Nephron (organoid): ENCODE measurements around the gene CHIC2.
"Not testable (repeated sequence)": the region's sequence is repeated elsewhere in the genome, so short reads cannot be mapped to it uniquely, and the experiment has no call there.

Experiments used
- H3K27ac Mint-ChIP-seq, 3 experiments: 2 replicates each; pipeline ENCODE4 v1.8.0; 2020; ENCODE audit warnings: mixed read lengths in 3 of 3, mild to moderate bottlenecking in 2 of 3, moderate library complexity in 1 of 3
- H3K27me3 Mint-ChIP-seq: 2 replicates; pipeline ENCODE4 v1.8.0; 2021; ENCODE audit warnings: low read depth, mild to moderate bottlenecking, moderate library complexity, mixed read lengths
- H3K36me3 Mint-ChIP-seq: 2 replicates; pipeline ENCODE4 v1.8.0; 2020; ENCODE audit warnings: low read depth, mixed read lengths
- H3K4me1 Mint-ChIP-seq: 2 replicates; pipeline ENCODE4 v1.8.0; 2020; ENCODE audit warnings: mixed read lengths
- H3K4me3 Mint-ChIP-seq, 3 experiments: 2 replicates each; pipeline ENCODE4 v1.8.0; 2020; ENCODE audit warnings: mild to moderate bottlenecking in 3 of 3, mixed read lengths in 3 of 3, moderate library complexity in 2 of 3
- H3K9me3 Mint-ChIP-seq: 2 replicates; pipeline ENCODE4 v1.8.0; 2020; ENCODE audit warnings: mixed read lengths
- TF ChIP-seq, protein P1 (sequence below), 3 experiments: fragments of 200-600 bp; sonication (generic); IDR thresholded peaks; one replicate each; pipeline ENCODE4 v1.5.0; 2021; ENCODE audit warnings: antibody characterized with exemption in 3 of 3; ENCODE audit not compliant: unreplicated experiment in 3 of 3

Gene CHIC2

DNA sequence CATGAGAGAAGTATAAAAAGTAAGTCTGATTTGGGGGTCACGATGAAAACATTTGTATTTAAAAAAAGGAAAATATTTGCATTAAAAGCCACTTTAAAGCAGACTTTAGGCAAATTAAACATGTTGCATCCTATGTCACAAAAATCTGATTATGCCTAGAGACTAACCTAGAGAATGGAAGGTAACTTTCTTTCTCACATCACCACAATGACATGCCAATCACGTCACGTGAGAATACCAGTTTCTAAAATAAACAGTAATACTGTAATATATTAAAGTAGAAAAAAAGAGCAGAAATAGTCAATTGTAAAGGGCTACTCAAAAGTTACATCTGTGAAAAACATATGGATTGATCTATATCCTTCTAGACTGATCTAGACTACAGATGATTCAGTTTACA, 3.3 kb downstream of the CHIC2 start:
- Mint-ChIP-seq H3K9me3 (no peaks in the 10 kb centered on the region), H3K4me3 (peak overlapping the region; percentile 49 to 96 (median 76)), H3K27me3 (no peaks in the 10 kb centered on the region), H3K27ac (no peak overlapping the region), H3K36me3 (no peaks in the 10 kb centered on the region), H3K4me1 (peaks cover 43% of the 10 kb centered on the region)
- TF ChIP-seq, protein P1, sequence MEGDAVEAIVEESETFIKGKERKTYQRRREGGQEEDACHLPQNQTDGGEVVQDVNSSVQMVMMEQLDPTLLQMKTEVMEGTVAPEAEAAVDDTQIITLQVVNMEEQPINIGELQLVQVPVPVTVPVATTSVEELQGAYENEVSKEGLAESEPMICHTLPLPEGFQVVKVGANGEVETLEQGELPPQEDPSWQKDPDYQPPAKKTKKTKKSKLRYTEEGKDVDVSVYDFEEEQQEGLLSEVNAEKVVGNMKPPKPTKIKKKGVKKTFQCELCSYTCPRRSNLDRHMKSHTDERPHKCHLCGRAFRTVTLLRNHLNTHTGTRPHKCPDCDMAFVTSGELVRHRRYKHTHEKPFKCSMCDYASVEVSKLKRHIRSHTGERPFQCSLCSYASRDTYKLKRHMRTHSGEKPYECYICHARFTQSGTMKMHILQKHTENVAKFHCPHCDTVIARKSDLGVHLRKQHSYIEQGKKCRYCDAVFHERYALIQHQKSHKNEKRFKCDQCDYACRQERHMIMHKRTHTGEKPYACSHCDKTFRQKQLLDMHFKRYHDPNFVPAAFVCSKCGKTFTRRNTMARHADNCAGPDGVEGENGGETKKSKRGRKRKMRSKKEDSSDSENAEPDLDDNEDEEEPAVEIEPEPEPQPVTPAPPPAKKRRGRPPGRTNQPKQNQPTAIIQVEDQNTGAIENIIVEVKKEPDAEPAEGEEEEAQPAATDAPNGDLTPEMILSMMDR (IDR thresholded peaks at IDR 0.05; ENCODE audit: unreplicated experiment in 3 of 3): no peak

GRCh38 chr4:54060116-54060515, 4.3 kb downstream of the CHIC2 start:
- TF ChIP-seq, protein P1 (IDR thresholded peaks at IDR 0.05; ENCODE audit: unreplicated experiment in 3 of 3): no peak
- no peaks in the 10 kb centered on the region for H3K27me3 Mint-ChIP-seq
- no peaks in the 10 kb centered on the region for H3K9me3 Mint-ChIP-seq
- H3K4me3 Mint-ChIP-seq: peak overlapping the region in 2 of 3 experiments; percentile 19 to 33
- no peaks in the 10 kb centered on the region for H3K36me3 Mint-ChIP-seq
- H3K4me1 Mint-ChIP-seq: peaks cover 39% of the 10 kb centered on the region
- H3K27ac Mint-ChIP-seq: no peak overlapping the region

- no peaks in the 10 kb centered on the region for H3K9me3 Mint-ChIP-seq
- H3K4me1 Mint-ChIP-seq: peaks cover 38% of the 10 kb centered on the region
- H3K4me3 Mint-ChIP-seq: no peak overlapping the region
- TF ChIP-seq, protein P1 (IDR thresholded peaks at IDR 0.05; ENCODE audit: unreplicated experiment in 3 of 3): no peak
- no peak overlapping the region for H3K27ac Mint-ChIP-seq
- H3K36me3 Mint-ChIP-seq: peaks cover 3% of the 10 kb centered on the region
- no peaks in the 10 kb centered on the region for H3K27me3 Mint-ChIP-seq
Measured at GRCh38 chr4:54058171-54058570, 6.2 kb downstream of the CHIC2 start.

GRCh38 chr4:54056360-54056759, 8.0 kb downstream of the CHIC2 start:
- TF ChIP-seq, protein P1 (IDR thresholded peaks at IDR 0.05; ENCODE audit: unreplicated experiment in 3 of 3): no peak
- no peaks in the 10 kb centered on the region for H3K9me3 Mint-ChIP-seq
- H3K27me3 Mint-ChIP-seq: no peaks in the 10 kb centered on the region
- no peak overlapping the region for H3K4me3 Mint-ChIP-seq
- peaks cover 3% of the 10 kb centered on the region for H3K36me3 Mint-ChIP-seq
- H3K27ac Mint-ChIP-seq: no peak overlapping the region
- H3K4me1 Mint-ChIP-seq: peaks cover 29% of the 10 kb centered on the region

DNA sequence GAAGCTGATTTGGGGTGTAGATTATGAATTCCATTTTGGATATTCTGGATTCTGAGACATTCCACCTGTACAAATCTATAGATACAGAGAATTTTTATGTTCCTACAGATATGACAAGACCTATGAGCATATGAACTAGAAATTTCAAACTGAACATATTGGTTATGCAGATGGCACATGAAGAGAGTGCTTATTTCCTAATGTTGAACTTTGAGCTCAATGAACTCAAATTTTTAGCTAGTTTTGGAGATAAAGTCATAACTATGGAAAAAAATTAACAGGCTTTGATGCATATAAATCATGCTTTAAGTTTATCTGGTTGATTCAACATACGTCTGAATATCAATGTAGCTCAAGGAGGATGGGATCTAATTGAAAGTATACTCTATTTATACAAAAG, 8.9 kb downstream of the CHIC2 start:
- Mint-ChIP-seq H3K27me3 (no peaks in the 10 kb centered on the region), H3K9me3 (no peaks in the 10 kb centered on the region), H3K36me3 (peaks cover 3% of the 10 kb centered on the region), H3K4me1 (peaks cover 28% of the 10 kb centered on the region), H3K4me3 (no peak overlapping the region), H3K27ac (no peak overlapping the region)
- TF ChIP-seq, protein P1 (IDR thresholded peaks at IDR 0.05; ENCODE audit: unreplicated experiment in 3 of 3): no peak

GRCh38 chr4:54054501-54054900, 9.9 kb downstream of the CHIC2 start:
- Mint-ChIP-seq H3K4me3 (no peak overlapping the region), H3K36me3 (peaks cover 3% of the 10 kb centered on the region), H3K27me3 (no peaks in the 10 kb centered on the region), H3K27ac (no peak overlapping the region), H3K4me1 (peaks cover 25% of the 10 kb centered on the region), H3K9me3 (no peaks in the 10 kb centered on the region)
- TF ChIP-seq, protein P1 (IDR thresholded peaks at IDR 0.05; ENCODE audit: unreplicated experiment in 3 of 3): no peak

DNA sequence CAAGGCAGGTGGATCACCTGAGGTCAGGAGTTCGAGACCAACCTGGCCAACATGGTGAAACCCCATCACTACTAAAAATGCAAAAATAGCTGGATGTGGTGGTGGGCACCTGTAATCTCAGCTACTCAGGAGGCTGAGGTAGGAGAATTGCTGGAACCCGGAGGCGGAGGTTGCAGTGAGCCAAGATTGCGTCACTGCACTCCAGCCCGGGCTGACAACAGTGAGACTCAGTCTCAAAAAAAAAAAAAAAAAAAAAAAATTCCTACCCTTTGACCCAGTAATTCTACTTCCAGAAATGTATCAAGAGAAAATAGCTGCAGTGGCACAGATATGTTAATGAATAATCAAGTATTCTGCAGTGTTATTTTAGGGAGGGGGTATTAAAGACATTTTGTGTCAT, 11.1 kb downstream of the CHIC2 start:
- H3K4me3 Mint-ChIP-seq, H3K27me3 Mint-ChIP-seq, H3K9me3 Mint-ChIP-seq, H3K36me3 Mint-ChIP-seq, H3K27ac Mint-ChIP-seq: not testable (repeated sequence)
- peaks cover 28% of the 10 kb centered on the region for H3K4me1 Mint-ChIP-seq
